HL-60 (cell line): ENCODE measurements around the gene FERMT2.

Source experiments
- DNase-seq, 2 experiments: peaks; one replicate each; pipeline ENCODE4 v3.0.0-alpha.2; 2010 to 2020; ENCODE audit warnings: low read depth in 1 of 2, low spot score in 1 of 2
- H3K27ac ChIP-seq: fragments of 250-450 bp; sonication (Bioruptor Pico); replicated peaks from 2 replicates; pipeline ENCODE4 v1.5.1; 2020; ENCODE audit warnings: mild to moderate bottlenecking, moderate library complexity
- H3K27me3 ChIP-seq: fragments of 250-450 bp; sonication (Bioruptor Pico); 2 replicates; pipeline ENCODE4 v1.5.1; 2021; ENCODE audit warnings: mild to moderate bottlenecking, moderate library complexity; ENCODE audit not compliant: insufficient read depth, poor library complexity, severe bottlenecking
- H3K4me3 ChIP-seq: replicated peaks from 2 replicates; pipeline ENCODE4 v1.5.1; 2011; ENCODE audit warnings: mild to moderate bottlenecking, control low read depth, low read length; ENCODE audit not compliant: insufficient read depth
- CTCF ChIP-seq: IDR thresholded peaks from one replicate; pipeline ENCODE4 v1.5.1; 2011; ENCODE audit warnings: low read length, control low read depth, inconsistent platforms; ENCODE audit not compliant: insufficient read depth
- GABPA ChIP-seq: IDR thresholded peaks from 2 replicates; pipeline ENCODE4 v1.6.1; 2012; ENCODE audit warnings: low read depth
- POLR2AphosphoS5 ChIP-seq: IDR thresholded peaks from 2 replicates; pipeline ENCODE4 v1.6.1; 2012; ENCODE audit warnings: low read depth
- SPI1 ChIP-seq: IDR thresholded peaks from 2 replicates; pipeline ENCODE4 v1.6.1; 2012; ENCODE audit warnings: low read depth, mild to moderate bottlenecking, borderline replicate concordance
- TF ChIP-seq, protein P1 (sequence below): IDR thresholded peaks from 2 replicates; pipeline ENCODE4 v1.6.1; 2012; ENCODE audit warnings: low read depth; ENCODE audit not compliant: insufficient replicate concordance

FERMT2 gene

GRCh38 chr14:52906141-52906601, 44.7 kb downstream of the FERMT2 start:
- no peak overlapping the region for H3K4me3 ChIP-seq

DNA sequence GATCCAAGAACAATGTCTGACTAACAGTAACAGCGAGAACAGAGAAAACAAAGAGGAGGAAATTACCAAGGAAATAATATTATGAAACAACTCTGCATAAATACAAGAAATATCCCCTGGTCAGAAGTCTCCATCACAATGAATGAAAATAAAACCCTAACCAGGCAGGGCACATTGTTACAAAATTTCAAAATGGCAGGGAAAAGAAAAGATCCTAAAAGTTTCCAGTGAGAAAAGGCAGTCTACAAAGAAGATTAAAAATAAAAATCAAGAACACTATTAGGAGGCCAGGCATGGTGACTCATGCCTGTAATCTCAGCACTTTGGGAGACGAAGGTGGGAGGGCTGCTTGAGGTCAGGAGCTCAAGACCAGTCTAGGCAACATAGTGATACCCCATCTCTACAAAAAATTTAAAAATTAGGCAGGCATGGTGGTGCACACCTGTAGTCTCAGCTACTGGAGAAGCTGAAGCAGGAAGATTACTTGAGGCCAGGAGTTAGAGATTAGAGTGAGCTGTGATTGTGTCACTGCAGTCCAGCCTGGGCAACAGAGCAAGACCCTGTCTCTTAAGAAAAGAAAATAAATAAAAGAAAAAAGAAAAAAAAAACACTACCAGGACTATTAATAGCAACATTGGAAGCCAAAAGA, 47.8 kb downstream of the FERMT2 start:
- H3K27me3 ChIP-seq: no peaks in the 10 kb centered on the region
- no peak for DNase-seq
- no peak for TF ChIP-seq SPI1
- no peak for TF ChIP-seq POLR2AphosphoS5
- TF ChIP-seq CTCF: no peak
- TF ChIP-seq, protein P1, sequence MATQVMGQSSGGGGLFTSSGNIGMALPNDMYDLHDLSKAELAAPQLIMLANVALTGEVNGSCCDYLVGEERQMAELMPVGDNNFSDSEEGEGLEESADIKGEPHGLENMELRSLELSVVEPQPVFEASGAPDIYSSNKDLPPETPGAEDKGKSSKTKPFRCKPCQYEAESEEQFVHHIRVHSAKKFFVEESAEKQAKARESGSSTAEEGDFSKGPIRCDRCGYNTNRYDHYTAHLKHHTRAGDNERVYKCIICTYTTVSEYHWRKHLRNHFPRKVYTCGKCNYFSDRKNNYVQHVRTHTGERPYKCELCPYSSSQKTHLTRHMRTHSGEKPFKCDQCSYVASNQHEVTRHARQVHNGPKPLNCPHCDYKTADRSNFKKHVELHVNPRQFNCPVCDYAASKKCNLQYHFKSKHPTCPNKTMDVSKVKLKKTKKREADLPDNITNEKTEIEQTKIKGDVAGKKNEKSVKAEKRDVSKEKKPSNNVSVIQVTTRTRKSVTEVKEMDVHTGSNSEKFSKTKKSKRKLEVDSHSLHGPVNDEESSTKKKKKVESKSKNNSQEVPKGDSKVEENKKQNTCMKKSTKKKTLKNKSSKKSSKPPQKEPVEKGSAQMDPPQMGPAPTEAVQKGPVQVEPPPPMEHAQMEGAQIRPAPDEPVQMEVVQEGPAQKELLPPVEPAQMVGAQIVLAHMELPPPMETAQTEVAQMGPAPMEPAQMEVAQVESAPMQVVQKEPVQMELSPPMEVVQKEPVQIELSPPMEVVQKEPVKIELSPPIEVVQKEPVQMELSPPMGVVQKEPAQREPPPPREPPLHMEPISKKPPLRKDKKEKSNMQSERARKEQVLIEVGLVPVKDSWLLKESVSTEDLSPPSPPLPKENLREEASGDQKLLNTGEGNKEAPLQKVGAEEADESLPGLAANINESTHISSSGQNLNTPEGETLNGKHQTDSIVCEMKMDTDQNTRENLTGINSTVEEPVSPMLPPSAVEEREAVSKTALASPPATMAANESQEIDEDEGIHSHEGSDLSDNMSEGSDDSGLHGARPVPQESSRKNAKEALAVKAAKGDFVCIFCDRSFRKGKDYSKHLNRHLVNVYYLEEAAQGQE: no peak
- TF ChIP-seq GABPA: no peak
- no peak overlapping the region for H3K27ac ChIP-seq
- no peak overlapping the region for H3K4me3 ChIP-seq

More at GRCh38 chr14:52906141-52906601, 44.7 kb downstream of the FERMT2 start:
- no peaks in the 10 kb centered on the region for H3K27me3 ChIP-seq
- no peak for DNase-seq
- no peak overlapping the region for H3K27ac ChIP-seq
- TF ChIP-seq SPI1: no peak
- TF ChIP-seq, protein P1: no peak
- TF ChIP-seq GABPA: no peak
- no peak for TF ChIP-seq POLR2AphosphoS5
- TF ChIP-seq CTCF: no peak

GRCh38 chr14:52901357-52901980, 49.4 kb downstream of the FERMT2 start:
- no peak for DNase-seq
- Histone ChIP-seq H3K27ac (no peak overlapping the region), H3K4me3 (no peak overlapping the region), H3K27me3 (no peaks in the 10 kb centered on the region)
- TF ChIP-seq GABPA: no peak
- no peak for TF ChIP-seq SPI1
- TF ChIP-seq POLR2AphosphoS5: no peak
- TF ChIP-seq, protein P1: no peak
- no peak for TF ChIP-seq CTCF
